ENCODE results near the gene BOLA1. TPM values are rescaled to one million over a fixed set of nuclear protein-coding genes. Genes with fewer than 3 reads are reported as not detected.

The BOLA1 gene
- total RNA-seq, 1 experiment from 2014 or later: 17.4 TPM

- peaks cover 48% of the 10 kb centered on the region for H3K4me1 Mint-ChIP-seq (ENCODE audit: insufficient read depth, unreplicated experiment)
Observed at GRCh38 chr1:149931212-149931790, 31.9 kb downstream of the BOLA1 start.

GRCh38 chr1:149932474-149932873 lies 33.1 kb downstream of the BOLA1 start:
- no peak overlapping the region for H3K4me3 Mint-ChIP-seq (ENCODE audit: unreplicated experiment)
- no peak for DNase-seq (ENCODE audit: unreplicated experiment)
- intact Hi-C loops (cut with micrococcal nuclease): no loop called here
- H3K27me3 Mint-ChIP-seq (ENCODE audit: insufficient read depth, unreplicated experiment): no peaks in the 10 kb centered on the region
- no peaks in the 10 kb centered on the region for H3K9me3 Mint-ChIP-seq (ENCODE audit: unreplicated experiment)
- H3K27ac Mint-ChIP-seq (ENCODE audit: low read depth, unreplicated experiment): no peak overlapping the region
- no TSS peak for BruUV-seq (replicated peaks)
- TF ChIP-seq, protein P1, sequence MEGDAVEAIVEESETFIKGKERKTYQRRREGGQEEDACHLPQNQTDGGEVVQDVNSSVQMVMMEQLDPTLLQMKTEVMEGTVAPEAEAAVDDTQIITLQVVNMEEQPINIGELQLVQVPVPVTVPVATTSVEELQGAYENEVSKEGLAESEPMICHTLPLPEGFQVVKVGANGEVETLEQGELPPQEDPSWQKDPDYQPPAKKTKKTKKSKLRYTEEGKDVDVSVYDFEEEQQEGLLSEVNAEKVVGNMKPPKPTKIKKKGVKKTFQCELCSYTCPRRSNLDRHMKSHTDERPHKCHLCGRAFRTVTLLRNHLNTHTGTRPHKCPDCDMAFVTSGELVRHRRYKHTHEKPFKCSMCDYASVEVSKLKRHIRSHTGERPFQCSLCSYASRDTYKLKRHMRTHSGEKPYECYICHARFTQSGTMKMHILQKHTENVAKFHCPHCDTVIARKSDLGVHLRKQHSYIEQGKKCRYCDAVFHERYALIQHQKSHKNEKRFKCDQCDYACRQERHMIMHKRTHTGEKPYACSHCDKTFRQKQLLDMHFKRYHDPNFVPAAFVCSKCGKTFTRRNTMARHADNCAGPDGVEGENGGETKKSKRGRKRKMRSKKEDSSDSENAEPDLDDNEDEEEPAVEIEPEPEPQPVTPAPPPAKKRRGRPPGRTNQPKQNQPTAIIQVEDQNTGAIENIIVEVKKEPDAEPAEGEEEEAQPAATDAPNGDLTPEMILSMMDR (IDR thresholded peaks at IDR 0.05; ENCODE audit: unreplicated experiment): no peak
- peaks cover 59% of the 10 kb centered on the region for H3K4me1 Mint-ChIP-seq (ENCODE audit: insufficient read depth, unreplicated experiment)
- CTCF ChIA-PET: interaction anchor here (0.6 kb wide), 1 partner anchor 42 kb away, joined by 3 read pairs; no protein-coding TSS in a partner anchor
- POLR2A ChIA-PET: interaction anchor here (1.5 to 7.3 kb wide), 2 partner anchors 44 to 78 kb away, joined by 4 to 228 read pairs; partner anchors contain the start of gene OTUD7B
- H3K36me3 Mint-ChIP-seq (ENCODE audit: insufficient read depth, unreplicated experiment): peaks cover 5% of the 10 kb centered on the region

More at GRCh38 chr1:149931212-149931790, 31.9 kb downstream of the BOLA1 start:
- no peaks in the 10 kb centered on the region for H3K9me3 Mint-ChIP-seq (ENCODE audit: unreplicated experiment)
- TF ChIP-seq, protein P1 (IDR thresholded peaks at IDR 0.05; ENCODE audit: unreplicated experiment): no peak
- ChIA-PET CTCF (interaction anchor here (0.6 kb wide), 2 partner anchors 141 to 256 kb away, joined by 3 to 5 read pairs; no protein-coding TSS in a partner anchor), POLR2A (interaction anchor here (0.6 to 7.3 kb wide), 2 partner anchors 12 to 43 kb away, joined by 3 to 228 read pairs; a partner anchor contains a TSS)
- BruUV-seq (replicated peaks): no TSS peak
- peak; percentile 59 for DNase-seq (ENCODE audit: unreplicated experiment)
- peak overlapping the region; percentile 2 for H3K4me3 Mint-ChIP-seq (ENCODE audit: unreplicated experiment)
- H3K27me3 Mint-ChIP-seq (ENCODE audit: insufficient read depth, unreplicated experiment): no peaks in the 10 kb centered on the region
- intact Hi-C loops (cut with micrococcal nuclease): no loop called here
- H3K27ac Mint-ChIP-seq (ENCODE audit: low read depth, unreplicated experiment): peak overlapping the region; percentile 61
- H3K36me3 Mint-ChIP-seq (ENCODE audit: insufficient read depth, unreplicated experiment): peaks cover 10% of the 10 kb centered on the region

DNA sequence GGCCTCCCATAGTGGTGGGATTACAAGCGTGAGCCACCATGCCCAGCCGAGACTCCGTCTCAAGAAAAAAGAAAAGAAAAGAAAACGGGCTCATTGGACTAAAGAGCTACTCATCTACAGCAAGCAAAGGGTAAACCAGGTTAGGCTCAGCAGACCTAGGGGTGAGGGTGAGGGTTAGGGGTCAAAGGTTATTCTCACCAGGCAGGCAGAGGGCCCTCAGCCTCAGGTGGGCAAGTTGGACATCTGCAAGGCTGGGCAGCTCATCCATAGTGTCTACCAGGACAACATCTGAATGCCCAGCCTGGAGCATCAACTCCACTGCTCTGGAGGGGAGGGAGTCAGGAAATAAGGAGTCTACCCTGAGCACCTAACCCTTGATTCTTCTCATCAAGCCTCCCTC lies 33.8 kb downstream of the BOLA1 start:
- TF ChIP-seq, protein P1 (IDR thresholded peaks at IDR 0.05; ENCODE audit: unreplicated experiment): no peak
- no TSS peak for BruUV-seq (replicated peaks)
- peaks cover 64% of the 10 kb centered on the region for H3K4me1 Mint-ChIP-seq (ENCODE audit: insufficient read depth, unreplicated experiment)
- no peaks in the 10 kb centered on the region for H3K27me3 Mint-ChIP-seq (ENCODE audit: insufficient read depth, unreplicated experiment)
- DNase-seq (ENCODE audit: unreplicated experiment): no peak
- no peak overlapping the region for H3K27ac Mint-ChIP-seq (ENCODE audit: low read depth, unreplicated experiment)
- no peak overlapping the region for H3K4me3 Mint-ChIP-seq (ENCODE audit: unreplicated experiment)
- CTCF ChIA-PET: interaction anchor here (1.5 kb wide), 1 partner anchor 118 kb away, joined by 5 read pairs; no protein-coding TSS in a partner anchor
- peaks cover 5% of the 10 kb centered on the region for H3K36me3 Mint-ChIP-seq (ENCODE audit: insufficient read depth, unreplicated experiment)
- no peaks in the 10 kb centered on the region for H3K9me3 Mint-ChIP-seq (ENCODE audit: unreplicated experiment)
- POLR2A ChIA-PET: interaction anchor here (1.3 to 7.3 kb wide), 3 partner anchors 10 to 78 kb away, joined by 3 to 228 read pairs (median 4); partner anchors contain the start of gene OTUD7B
- intact Hi-C loops (cut with micrococcal nuclease): no loop called here

DNA sequence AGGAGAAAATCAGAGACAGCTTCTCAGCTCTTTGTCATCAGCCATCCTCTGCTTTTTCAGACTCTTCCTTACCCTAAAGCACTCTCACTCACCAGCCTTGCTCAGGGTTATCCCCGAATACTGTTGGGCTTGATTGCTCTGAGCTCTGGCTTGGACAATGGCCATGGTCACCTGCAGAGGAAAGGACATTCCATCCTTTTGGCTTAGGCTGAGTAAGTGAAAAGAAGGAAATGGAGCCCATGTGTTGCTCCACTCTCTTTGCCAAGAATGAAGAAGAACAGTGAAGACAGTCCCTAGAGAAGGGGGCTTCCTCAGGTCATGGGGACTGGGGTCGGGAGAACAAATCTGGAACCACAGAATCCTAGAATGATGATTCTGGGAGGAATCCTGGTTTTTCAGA lies 35.0 kb downstream of the BOLA1 start:
- ChIA-PET POLR2A (interaction anchor here (0.6 to 7.3 kb wide), 3 partner anchors 9 to 124 kb away, joined by 3 to 228 read pairs (median 3); a partner anchor contains a TSS), CTCF (interaction anchor here (1.5 kb wide), 1 partner anchor 117 kb away, joined by 5 read pairs; no protein-coding TSS in a partner anchor)
- Mint-ChIP-seq H3K4me1 (ENCODE audit: insufficient read depth, unreplicated experiment) (peaks cover 59% of the 10 kb centered on the region), H3K36me3 (ENCODE audit: insufficient read depth, unreplicated experiment) (peaks cover 5% of the 10 kb centered on the region), H3K27ac (ENCODE audit: low read depth, unreplicated experiment) (no peak overlapping the region), H3K9me3 (ENCODE audit: unreplicated experiment) (no peaks in the 10 kb centered on the region), H3K4me3 (ENCODE audit: unreplicated experiment) (no peak overlapping the region), H3K27me3 (ENCODE audit: insufficient read depth, unreplicated experiment) (no peaks in the 10 kb centered on the region)
- no TSS peak for BruUV-seq (replicated peaks)
- intact Hi-C loops (cut with micrococcal nuclease): no loop called here
- no peak for DNase-seq (ENCODE audit: unreplicated experiment)
- TF ChIP-seq, protein P1 (IDR thresholded peaks at IDR 0.05; ENCODE audit: unreplicated experiment): no peak

Data from MCF 10A (cell line).